ENCODE measurements around the gene ZNF541. TPM values are rescaled to one million over a fixed set of nuclear protein-coding genes. Genes with fewer than 3 reads are reported as not detected.

The ZNF541 gene
- total RNA-seq = 0.22 and 0.77 TPM in 2 replicates

GRCh38 chr19:47573071-47574026, at the start of gene ZNF541:
Gene ZNF541 (minus strand): TSS chr19:47573148. CDS start chr19:47555856, 17,292 bp downstream.

GRCh38 chr19:47608969-47609905, 36.3 kb upstream of the ZNF541 start, which contains the start of gene BICRA:
Gene BICRA (plus strand): TSS chr19:47609134. CDS start chr19:47673575, 64,441 bp downstream.

Other genes with a start within 250 kb of the ZNF541 start
- gene C5AR2, start 241.0 kb downstream of the ZNF541 start, total RNA-seq = under 0.01 and 0.11 TPM in 2 replicates
- gene DHX34, start 223.8 kb downstream of the ZNF541 start, total RNA-seq = 3.0 and 6.2 TPM in 2 replicates
- 0.09 and 0.33 TPM in 2 replicates for gene MEIS3, start 153.6 kb downstream of the ZNF541 start, total RNA-seq
- not detected in 2 replicates for gene SLC8A2, start 101.3 kb downstream of the ZNF541 start, total RNA-seq
- 2.7 and 3.4 TPM in 2 replicates for gene KPTN, start 88.9 kb downstream of the ZNF541 start, total RNA-seq
- gene NAPA, start 58.1 kb downstream of the ZNF541 start, total RNA-seq = 59.6 and 70.2 TPM in 2 replicates
- 2.3 and 3.7 TPM in 2 replicates for gene BICRA, start 36.0 kb upstream of the ZNF541 start, total RNA-seq
- 83.8 and 85.5 TPM in 2 replicates for gene EHD2, start 140.3 kb upstream of the ZNF541 start, total RNA-seq
- gene NOP53, start 172.4 kb upstream of the ZNF541 start, total RNA-seq = 82.9 and 109 TPM in 2 replicates
- gene SELENOW, start 205.6 kb upstream of the ZNF541 start, total RNA-seq = 213 and 450 TPM in 2 replicates
- gene TPRX1, start 231.4 kb upstream of the ZNF541 start, total RNA-seq = not detected in 2 replicates
- gene CRX, start 248.8 kb upstream of the ZNF541 start, total RNA-seq = not detected in 2 replicates

All from dermis lymphatic vessel endothelial cell (primary cell).